ENCODE data around the gene BFSP2. TPM values are rescaled to one million over a fixed set of nuclear protein-coding genes. Genes with fewer than 3 reads are reported as not detected.
A peak's percentile ranks its signal among the peaks of the same experiment; 100 is the strongest.

BFSP2 gene
- total and polyA plus RNA-seq, 2 donors (not counting 1 experiment from before 2014, with no cell fraction given): 0.60 to 1.6 TPM

DNA sequence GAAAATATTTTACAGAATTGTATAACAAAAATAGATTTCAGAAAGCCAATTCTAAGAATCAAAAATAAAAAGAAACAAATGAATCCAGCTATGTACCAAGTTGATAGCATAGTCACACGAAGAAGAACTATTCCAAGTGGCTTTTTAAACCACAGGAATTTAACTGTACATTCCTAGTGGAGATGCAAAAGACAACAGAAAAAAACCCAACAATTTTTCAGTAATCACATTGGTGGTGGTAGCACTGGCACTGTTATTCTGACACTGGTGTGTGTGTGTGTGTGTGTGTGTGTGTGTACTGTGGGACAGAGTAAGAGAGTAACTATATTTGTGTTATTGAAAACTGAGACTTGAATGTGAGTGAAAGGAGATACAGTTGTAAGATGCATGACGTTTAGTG, 9.1 kb downstream of the BFSP2 start:
- no peak overlapping the region for H3K4me3 Mint-ChIP-seq
- peaks cover 5% of the 10 kb centered on the region for H3K4me1 Mint-ChIP-seq
- CTCF ChIA-PET: interaction anchor here (0.9 kb wide), 1 partner anchor 15 kb away, joined by 3 read pairs; no protein-coding TSS in a partner anchor
- H3K27me3 Mint-ChIP-seq: peaks cover 25% of the 10 kb centered on the region
- Histone ChIP-seq H3K79me2 (ENCODE audit: control insufficient read depth, insufficient read depth, low read length) (no peaks in the 10 kb centered on the region), H3K36me3 (replicated peaks in 1 of 2; ENCODE audit: control extremely low read depth in 1 of 2, control insufficient read depth in 1 of 2, extremely low read depth in 1 of 2, insufficient read depth in 2 of 2, low read length in 1 of 2) (no peaks in the 10 kb centered on the region), H3K4me1 (ENCODE audit: control insufficient read depth in 2 of 2, insufficient read depth in 2 of 2, low read length in 2 of 2) (no peaks in the 10 kb centered on the region), H2AFZ (ENCODE audit: insufficient read depth, low read depth, low read length, poor library complexity, severe bottlenecking) (no peak overlapping the region), H3K27ac (ENCODE audit: low read length in 2 of 2) (no peak overlapping the region), H3K4me3 (ENCODE audit: control extremely low read depth in 1 of 5, extremely low read depth in 1 of 5, insufficient read depth in 1 of 5, low read depth in 2 of 5, low read length in 4 of 5) (no peak overlapping the region), H3K9me3 (ENCODE audit: control extremely low read depth in 1 of 3, control insufficient read depth in 2 of 3, insufficient read depth in 1 of 3, low read length in 2 of 3) (no peaks in the 10 kb centered on the region), H3K27me3 (replicated peaks in 1 of 4; ENCODE audit: control extremely low read depth in 1 of 4, control insufficient read depth in 3 of 4, insufficient read depth in 4 of 4, low read length in 3 of 4) (peaks cover 0 to 4% (median 2%) of the 10 kb centered on the region in 4 experiments), H3K4me2 (replicated peaks; ENCODE audit: low read depth, low read length, poor library complexity, severe bottlenecking) (no peak overlapping the region), H4K20me1 (ENCODE audit: control insufficient read depth, insufficient read depth, low read length, poor library complexity, severe bottlenecking) (no peaks in the 10 kb centered on the region), H3K9ac (ENCODE audit: low read length) (no peak overlapping the region)
- TF ChIP-seq, protein P1, sequence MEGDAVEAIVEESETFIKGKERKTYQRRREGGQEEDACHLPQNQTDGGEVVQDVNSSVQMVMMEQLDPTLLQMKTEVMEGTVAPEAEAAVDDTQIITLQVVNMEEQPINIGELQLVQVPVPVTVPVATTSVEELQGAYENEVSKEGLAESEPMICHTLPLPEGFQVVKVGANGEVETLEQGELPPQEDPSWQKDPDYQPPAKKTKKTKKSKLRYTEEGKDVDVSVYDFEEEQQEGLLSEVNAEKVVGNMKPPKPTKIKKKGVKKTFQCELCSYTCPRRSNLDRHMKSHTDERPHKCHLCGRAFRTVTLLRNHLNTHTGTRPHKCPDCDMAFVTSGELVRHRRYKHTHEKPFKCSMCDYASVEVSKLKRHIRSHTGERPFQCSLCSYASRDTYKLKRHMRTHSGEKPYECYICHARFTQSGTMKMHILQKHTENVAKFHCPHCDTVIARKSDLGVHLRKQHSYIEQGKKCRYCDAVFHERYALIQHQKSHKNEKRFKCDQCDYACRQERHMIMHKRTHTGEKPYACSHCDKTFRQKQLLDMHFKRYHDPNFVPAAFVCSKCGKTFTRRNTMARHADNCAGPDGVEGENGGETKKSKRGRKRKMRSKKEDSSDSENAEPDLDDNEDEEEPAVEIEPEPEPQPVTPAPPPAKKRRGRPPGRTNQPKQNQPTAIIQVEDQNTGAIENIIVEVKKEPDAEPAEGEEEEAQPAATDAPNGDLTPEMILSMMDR (IDR thresholded peaks at IDR 0.05): no peak
- TF ChIP-seq EZH2 (IDR thresholded peaks at IDR 0.05; ENCODE audit: borderline replicate concordance, insufficient read depth, low read depth, low read length, poor library complexity, severe bottlenecking): no peak
- intact Hi-C loops (cut with micrococcal nuclease): no loop called here
- DNase-seq: no peak
- ATAC-seq (ENCODE audit: low read depth): no peak
- WGBS (ENCODE audit: insufficient coverage): no CpG with 5 or more reads among the region's 2 CpGs
- POLR2A ChIA-PET: interaction anchor here (0.6 kb wide), 1 partner anchor 64 kb away, joined by 4 read pairs; no protein-coding TSS in a partner anchor
- no peaks in the 10 kb centered on the region for H3K9me3 Mint-ChIP-seq (ENCODE audit: insufficient read depth)
- H3K27ac Mint-ChIP-seq: no peak overlapping the region

DNA sequence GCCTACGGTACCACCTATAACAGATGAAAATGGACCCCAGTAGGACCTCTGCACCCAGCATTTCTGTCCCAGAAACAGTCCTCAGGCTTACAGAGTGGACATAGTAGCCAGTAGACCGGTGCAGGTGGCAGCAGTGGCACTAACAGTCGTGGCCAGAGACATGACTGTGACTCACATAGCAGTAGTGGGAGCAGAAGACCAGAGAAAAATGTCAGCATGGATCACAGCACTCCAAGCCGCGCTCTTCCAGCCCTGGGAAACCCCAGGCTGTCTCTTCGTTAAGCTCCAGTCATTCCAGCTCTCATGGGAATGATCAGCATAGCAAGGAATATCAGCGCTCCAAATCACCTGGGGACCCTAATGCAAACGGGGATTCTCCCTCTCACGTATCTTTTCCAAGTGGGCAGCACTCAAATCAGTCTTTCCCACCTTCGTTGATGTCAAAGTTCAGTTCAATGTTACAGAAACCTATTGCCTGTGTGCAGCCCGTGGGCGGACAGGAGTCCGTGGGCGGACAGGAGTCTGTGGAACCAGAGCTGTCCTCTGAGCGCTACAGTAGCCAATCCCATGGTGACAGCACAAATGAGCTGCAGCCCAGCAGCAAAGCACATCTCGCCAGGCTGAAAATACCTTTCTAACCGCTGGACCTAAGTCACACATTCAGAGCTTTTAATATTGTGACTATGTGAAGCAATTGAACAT, 10.5 kb downstream of the BFSP2 start:
- POLR2A ChIA-PET: no interaction called here

More for the DNA sequence above, 10.5 kb downstream of the BFSP2 start:
- ATAC-seq (ENCODE audit: low read depth) (no peak), DNase-seq (no peak)
- peaks cover 5% of the 10 kb centered on the region for H3K4me1 Mint-ChIP-seq
- no peaks in the 10 kb centered on the region for H3K9me3 Mint-ChIP-seq (ENCODE audit: insufficient read depth)
- Histone ChIP-seq H4K20me1 (ENCODE audit: control insufficient read depth, insufficient read depth, low read length, poor library complexity, severe bottlenecking) (no peaks in the 10 kb centered on the region), H2AFZ (ENCODE audit: insufficient read depth, low read depth, low read length, poor library complexity, severe bottlenecking) (no peak overlapping the region), H3K27ac (ENCODE audit: low read length in 2 of 2) (no peak overlapping the region), H3K27me3 (replicated peaks in 1 of 4; ENCODE audit: control extremely low read depth in 1 of 4, control insufficient read depth in 3 of 4, insufficient read depth in 4 of 4, low read length in 3 of 4) (peaks cover 0 to 4% (median 2%) of the 10 kb centered on the region in 4 experiments), H3K9ac (ENCODE audit: low read length) (no peak overlapping the region), H3K4me3 (ENCODE audit: control extremely low read depth in 1 of 5, extremely low read depth in 1 of 5, insufficient read depth in 1 of 5, low read depth in 2 of 5, low read length in 4 of 5) (no peak overlapping the region), H3K9me3 (ENCODE audit: control extremely low read depth in 1 of 3, control insufficient read depth in 2 of 3, insufficient read depth in 1 of 3, low read length in 2 of 3) (no peaks in the 10 kb centered on the region), H3K36me3 (replicated peaks in 1 of 2; ENCODE audit: control extremely low read depth in 1 of 2, control insufficient read depth in 1 of 2, extremely low read depth in 1 of 2, insufficient read depth in 2 of 2, low read length in 1 of 2) (no peaks in the 10 kb centered on the region), H3K4me2 (replicated peaks; ENCODE audit: low read depth, low read length, poor library complexity, severe bottlenecking) (no peak overlapping the region), H3K4me1 (ENCODE audit: control insufficient read depth in 2 of 2, insufficient read depth in 2 of 2, low read length in 2 of 2) (no peaks in the 10 kb centered on the region), H3K79me2 (ENCODE audit: control insufficient read depth, insufficient read depth, low read length) (no peaks in the 10 kb centered on the region)
- H3K4me3 Mint-ChIP-seq: no peak overlapping the region
- CTCF ChIA-PET: no interaction called here
- H3K27me3 Mint-ChIP-seq: peaks cover 25% of the 10 kb centered on the region
- intact Hi-C loops (cut with micrococcal nuclease): no loop called here
- no peak for TF ChIP-seq EZH2 (IDR thresholded peaks at IDR 0.05; ENCODE audit: borderline replicate concordance, insufficient read depth, low read depth, low read length, poor library complexity, severe bottlenecking)
- TF ChIP-seq, protein P1 (IDR thresholded peaks at IDR 0.05): no peak
- WGBS (ENCODE audit: insufficient coverage): 86% methylated on average over 15 of the region's 17 CpGs
- H3K27ac Mint-ChIP-seq: peak overlapping the region; percentile 8
